ENCODE data around the gene YTHDC2. TPM values are rescaled to one million over a fixed set of nuclear protein-coding genes. Genes with fewer than 3 reads are reported as not detected.

YTHDC2 gene
- polyA plus RNA-seq, 1 donor (not counting 4 experiments of a cell fraction or from before 2014, with no cell fraction given) = 15.2 TPM

- no peaks in the 10 kb centered on the region for H3K79me2 ChIP-seq (ENCODE audit: control insufficient read depth, insufficient read depth, low read length)
- H3K9me1 ChIP-seq (ENCODE audit: control insufficient read depth, extremely low read depth, insufficient read depth, low read length) = no peaks in the 10 kb centered on the region
- no peak for DNase-seq (ENCODE audit: low read depth, low spot score)
- no peak overlapping the region for H3K4me3 ChIP-seq (ENCODE audit: control insufficient read depth in 2 of 3, extremely low read depth in 1 of 3, insufficient read depth in 2 of 3, low read depth in 1 of 3, low read length in 3 of 3)
- no peaks in the 10 kb centered on the region for H3K36me3 ChIP-seq (ENCODE audit: control insufficient read depth in 2 of 2, extremely low read depth in 1 of 2, insufficient read depth in 2 of 2, low read length in 2 of 2)
- H3K9me3 ChIP-seq (ENCODE audit: control insufficient read depth, low read depth, low read length) = no peaks in the 10 kb centered on the region
- H3K27ac ChIP-seq (ENCODE audit: control insufficient read depth, insufficient read depth, low read length) = no peak overlapping the region
- no peaks in the 10 kb centered on the region for H3K27me3 ChIP-seq (ENCODE audit: control insufficient read depth, extremely low read depth, insufficient read depth, low read length)
- H4K20me1 ChIP-seq (ENCODE audit: control insufficient read depth, extremely low read depth, insufficient read depth, low read length) = no peaks in the 10 kb centered on the region
- TF ChIP-seq CTCF (optimal IDR thresholded peaks at IDR 0.05 in 1 of 3, IDR thresholded peaks at IDR 0.05 in 1 of 3, conservative IDR thresholded peaks at IDR 0.05 in 1 of 3; ENCODE audit: extremely low read depth in 1 of 3, insufficient read depth in 2 of 3, low read length in 3 of 3) (peak; percentile 64 to 87 (median 83)), EZH2 (IDR thresholded peaks at IDR 0.05; ENCODE audit: low read length) (no peak)
- no peak overlapping the region for H3K9ac ChIP-seq (ENCODE audit: control insufficient read depth, extremely low read depth, insufficient read depth, low read length)
- peak overlapping the region; percentile 66 for H3K4me2 ChIP-seq (ENCODE audit: control insufficient read depth, extremely low read depth, insufficient read depth, low read depth, low read length)
- dilution Hi-C loops (cut with MboI; ENCODE audit: extremely low pct_ligation_motif_present, low sequenced_read_pairs) = no loop called here
- H3K4me1 ChIP-seq (ENCODE audit: control insufficient read depth, extremely low read depth, insufficient read depth, low read length) = no peaks in the 10 kb centered on the region
- peak; percentile 57 for FAIRE-seq
- H2AFZ ChIP-seq (ENCODE audit: control insufficient read depth, low read length) = peak overlapping the region; percentile 54
These were observed 93.0 kb downstream of the YTHDC2 start for GRCh38 chr5:113606298-113607134.

DNA sequence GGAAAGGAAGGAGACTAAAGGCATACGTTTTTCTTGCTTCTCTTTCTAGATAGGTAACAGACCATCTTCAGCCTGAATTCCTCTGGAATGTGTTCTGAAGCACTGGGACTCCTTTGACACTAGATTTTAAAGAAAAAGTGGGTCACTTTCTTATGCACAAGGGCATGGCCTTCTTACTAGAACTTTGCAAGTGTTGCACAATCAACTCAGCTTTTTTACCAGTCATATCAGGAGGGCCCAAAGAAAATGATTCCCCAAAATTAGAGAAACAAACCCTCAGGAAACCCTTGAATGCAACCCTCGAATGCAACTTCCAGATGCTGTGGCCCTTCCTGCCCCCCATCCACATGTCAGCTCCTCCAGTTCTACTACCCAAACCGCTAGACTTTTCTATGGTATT, 93.9 kb downstream of the YTHDC2 start:
- DNase-seq (ENCODE audit: low read depth, low spot score) = no peak
- dilution Hi-C loops (cut with MboI; ENCODE audit: extremely low pct_ligation_motif_present, low sequenced_read_pairs) = no loop called here
- TF ChIP-seq EZH2 (IDR thresholded peaks at IDR 0.05; ENCODE audit: low read length) (no peak), CTCF (optimal IDR thresholded peaks at IDR 0.05 in 1 of 3, IDR thresholded peaks at IDR 0.05 in 1 of 3, conservative IDR thresholded peaks at IDR 0.05 in 1 of 3; ENCODE audit: extremely low read depth in 1 of 3, insufficient read depth in 2 of 3, low read length in 3 of 3) (no peak)
- Histone ChIP-seq H4K20me1 (ENCODE audit: control insufficient read depth, extremely low read depth, insufficient read depth, low read length) (no peaks in the 10 kb centered on the region), H3K36me3 (ENCODE audit: control insufficient read depth in 2 of 2, extremely low read depth in 1 of 2, insufficient read depth in 2 of 2, low read length in 2 of 2) (no peaks in the 10 kb centered on the region), H3K27ac (ENCODE audit: control insufficient read depth, insufficient read depth, low read length) (no peak overlapping the region), H3K4me2 (ENCODE audit: control insufficient read depth, extremely low read depth, insufficient read depth, low read depth, low read length) (no peak overlapping the region), H3K27me3 (ENCODE audit: control insufficient read depth, extremely low read depth, insufficient read depth, low read length) (no peaks in the 10 kb centered on the region), H3K9me1 (ENCODE audit: control insufficient read depth, extremely low read depth, insufficient read depth, low read length) (no peaks in the 10 kb centered on the region), H3K79me2 (ENCODE audit: control insufficient read depth, insufficient read depth, low read length) (no peaks in the 10 kb centered on the region), H3K9me3 (ENCODE audit: control insufficient read depth, low read depth, low read length) (no peaks in the 10 kb centered on the region), H3K4me3 (ENCODE audit: control insufficient read depth in 2 of 3, extremely low read depth in 1 of 3, insufficient read depth in 2 of 3, low read depth in 1 of 3, low read length in 3 of 3) (no peak overlapping the region), H2AFZ (ENCODE audit: control insufficient read depth, low read length) (no peak overlapping the region), H3K4me1 (ENCODE audit: control insufficient read depth, extremely low read depth, insufficient read depth, low read length) (no peaks in the 10 kb centered on the region), H3K9ac (ENCODE audit: control insufficient read depth, extremely low read depth, insufficient read depth, low read length) (no peak overlapping the region)
- no peak for FAIRE-seq

Measured in keratinocyte (primary cell).